A673 (cell line): ENCODE results near the gene SPAG6. TPM values are rescaled to one million over a fixed set of nuclear protein-coding genes. Genes with fewer than 3 reads are reported as not detected.
"Not testable (repeated sequence)": the region's sequence is repeated elsewhere in the genome, so short reads cannot be mapped to it uniquely, and the experiment has no call there.

Experiments
- BruUV-seq: library from RNA; stranded (reverse); fragments of 400-500 nt; replicated peaks from 2 replicates; lab custom pipeline; 2021; lab: Mats Ljungman, UMichigan
- CTCF ChIA-PET: fragments of 300-600 bp; sonication (Branson Sonifier 250); formaldehyde crosslinking; loops from one replicate; lab custom pipeline; 2022; ENCODE audit warnings: antibody characterized with exemption; lab: Charles Lee
- POLR2A ChIA-PET: fragments of 300-600 bp; sonication (Branson Sonifier 250); formaldehyde crosslinking; loops from one replicate; lab custom pipeline; 2022; ENCODE audit warnings: antibody characterized with exemption; ENCODE audit not compliant: low non-redundant PET; lab: Charles Lee
- DNase-seq: peaks from one replicate; pipeline ENCODE4 v3.0.0-alpha.2; 2015; ENCODE audit warnings: low spot score
- H3K27ac ChIP-seq: fragments of 200-600 bp; sonication (generic); 2 replicates; pipeline ENCODE4 v1.5.1; 2016; ENCODE audit warnings: mixed run types, low read depth, mild to moderate bottlenecking, mixed read lengths, antibody characterized with exemption, low read length; ENCODE audit not compliant: poor library complexity, severe bottlenecking
- H3K27me3 ChIP-seq: fragments of 200-600 bp; sonication (generic); replicated peaks from 2 replicates; pipeline ENCODE4 v1.6.1; 2017; ENCODE audit warnings: mixed run types, low read depth, mild to moderate bottlenecking, mixed read lengths, antibody characterized with exemption, low read length; ENCODE audit not compliant: insufficient read depth, poor library complexity
- H3K36me3 ChIP-seq: fragments of 200-600 bp; sonication (generic); 2 replicates; pipeline ENCODE4 v1.6.1; 2016; ENCODE audit warnings: mixed run types, mild to moderate bottlenecking, mixed read lengths, antibody characterized with exemption, low read length; ENCODE audit not compliant: insufficient read depth, poor library complexity, severe bottlenecking
- H3K4me1 ChIP-seq: fragments of 200-600 bp; sonication (generic); 2 replicates; pipeline ENCODE4 v1.6.1; 2017; ENCODE audit warnings: mixed run types, mild to moderate bottlenecking, mixed read lengths, antibody characterized with exemption, low read length; ENCODE audit not compliant: insufficient read depth, poor library complexity, severe bottlenecking
- H3K4me3 ChIP-seq: fragments of 200-600 bp; sonication (generic); 2 replicates; pipeline ENCODE4 v1.5.1; 2016; ENCODE audit warnings: low read depth, mixed run types, mild to moderate bottlenecking, mixed read lengths, low read length; ENCODE audit not compliant: poor library complexity, severe bottlenecking
- H3K9me3 ChIP-seq: fragments of 200-600 bp; sonication (generic); 2 replicates; pipeline ENCODE4 v1.6.1; 2016; ENCODE audit warnings: mixed run types, low read depth, mild to moderate bottlenecking, mixed read lengths, antibody characterized with exemption, low read length; ENCODE audit not compliant: poor library complexity, severe bottlenecking
- CTCF ChIP-seq: fragments of 300-800, 200-600 bp; sonication (generic); conservative IDR thresholded peaks from 2 replicates; pipeline ENCODE4 v1.5.1; 2017; ENCODE audit warnings: low read depth, mild to moderate bottlenecking, antibody characterized with exemption, low read length, moderate library complexity, mixed read lengths
- EZH2 ChIP-seq: fragments of 200-600 bp; sonication (generic); IDR thresholded peaks from 2 replicates; pipeline ENCODE4 v1.6.1; 2017; ENCODE audit warnings: borderline replicate concordance, low read depth, mild to moderate bottlenecking, mixed read lengths, antibody characterized with exemption, low read length; ENCODE audit not compliant: poor library complexity, severe bottlenecking
- intact Hi-C: fragments of 100-400 bp; cut with micrococcal nuclease; formaldehyde crosslinking; loops from one replicate; pipeline ENCODE4 v1.10.0; 2022; ENCODE audit not compliant: unreplicated experiment
- total RNA-seq: library from RNA; stranded (reverse); gene quantifications from 2 replicates; pipeline ENCODE4 v1.2.3, GENCODE V29; 2021

The SPAG6 gene
- total RNA-seq, 1 experiment from 2014 or later: 0.39 TPM

GRCh38 chr10:22391600-22391999 is 46.3 kb downstream of the SPAG6 start:
- DNase-seq: no peak
- Histone ChIP-seq H3K36me3 (no peaks in the 10 kb centered on the region), H3K4me3 (no peak overlapping the region), H3K9me3 (no peaks in the 10 kb centered on the region), H3K4me1 (no peaks in the 10 kb centered on the region), H3K27ac (no peak overlapping the region), H3K27me3 (no peaks in the 10 kb centered on the region)
- BruUV-seq: no TSS peak
- CTCF ChIA-PET: no interaction called here
- intact Hi-C loops: no loop called here
- no peak for TF ChIP-seq CTCF
- TF ChIP-seq EZH2: no peak
- POLR2A ChIA-PET: no interaction called here

- intact Hi-C loops, H3K27me3 ChIP-seq, H3K9me3 ChIP-seq, CTCF ChIA-PET, DNase-seq, H3K4me3 ChIP-seq, H3K36me3 ChIP-seq, H3K27ac ChIP-seq, H3K4me1 ChIP-seq, BruUV-seq: not testable (repeated sequence)
- POLR2A ChIA-PET: interaction anchor here (0.6 kb wide), 1 partner anchor 39 kb away, joined by 3 read pairs; no protein-coding TSS in a partner anchor
These were observed 50.9 kb downstream of the SPAG6 start for GRCh38 chr10:22396195-22396594.

- H3K36me3 ChIP-seq, intact Hi-C loops, BruUV-seq, CTCF ChIA-PET, H3K9me3 ChIP-seq, DNase-seq, H3K27me3 ChIP-seq, H3K4me1 ChIP-seq, H3K4me3 ChIP-seq, POLR2A ChIA-PET, H3K27ac ChIP-seq: not testable (repeated sequence)
These were observed 61.6 kb downstream of the SPAG6 start for GRCh38 chr10:22406916-22407315.

GRCh38 chr10:22410394-22410793 is 65.1 kb downstream of the SPAG6 start:
- H3K9me3 ChIP-seq: no peaks in the 10 kb centered on the region
- H3K27ac ChIP-seq: no peak overlapping the region
- no peak overlapping the region for H3K4me3 ChIP-seq
- CTCF ChIA-PET: no interaction called here
- intact Hi-C loops: no loop called here
- no peak for DNase-seq
- no peaks in the 10 kb centered on the region for H3K27me3 ChIP-seq
- POLR2A ChIA-PET: interaction anchor here (0.7 kb wide), 1 partner anchor 71 kb away, joined by 3 read pairs; no protein-coding TSS in a partner anchor
- H3K36me3 ChIP-seq: no peaks in the 10 kb centered on the region
- BruUV-seq: no TSS peak
- TF ChIP-seq CTCF: no peak
- no peak for TF ChIP-seq EZH2
- no peaks in the 10 kb centered on the region for H3K4me1 ChIP-seq
